ENCODE results near the gene CHMP5. TPM values are rescaled to one million over a fixed set of nuclear protein-coding genes. Genes with fewer than 3 reads are reported as not detected.

The CHMP5 gene
- total RNA-seq, 1 donor from 2014 or later: 108 TPM

GRCh38 chr9:33227741-33228140, 37.1 kb upstream of the CHMP5 start:
- Histone ChIP-seq H3K4me2 (ENCODE audit: low read length) (no peak overlapping the region), H3K4me3 (ENCODE audit: insufficient read depth, low read depth, low read length) (no peak overlapping the region), H3K27me3 (ENCODE audit: insufficient read depth, low read length) (peaks cover 4% of the 10 kb centered on the region), H2AFZ (ENCODE audit: low read depth, low read length) (no peak overlapping the region), H3K79me2 (ENCODE audit: insufficient read depth, low read length) (no peaks in the 10 kb centered on the region), H4K20me1 (ENCODE audit: insufficient read depth, low read length) (no peaks in the 10 kb centered on the region), H3K27ac (ENCODE audit: low read depth, low read length) (no peak overlapping the region), H3K9ac (ENCODE audit: low read length) (no peak overlapping the region), H3K4me1 (ENCODE audit: insufficient read depth, low read length) (peaks cover 3% of the 10 kb centered on the region), H3K9me3 (ENCODE audit: insufficient read depth, low read depth, low read length) (no peaks in the 10 kb centered on the region), H3K36me3 (ENCODE audit: insufficient read depth, low read length) (no peaks in the 10 kb centered on the region)
- H3K9me3 Mint-ChIP-seq (ENCODE audit: unreplicated experiment): peaks cover 6% of the 10 kb centered on the region
- FAIRE-seq: no peak
- H3K36me3 Mint-ChIP-seq (ENCODE audit: low read depth, unreplicated experiment): no peaks in the 10 kb centered on the region
- peaks cover 26% of the 10 kb centered on the region for H3K27me3 Mint-ChIP-seq (ENCODE audit: low read depth, unreplicated experiment)
- TF ChIP-seq CTCF (IDR thresholded peaks at IDR 0.05; ENCODE audit: insufficient read depth, low read depth, low read length) (no peak), EZH2 (IDR thresholded peaks at IDR 0.05; ENCODE audit: insufficient read depth, low read length) (no peak)
- no peak overlapping the region for H3K4me3 Mint-ChIP-seq (ENCODE audit: unreplicated experiment)
- peak overlapping the region; percentile 6 for H3K27ac Mint-ChIP-seq (ENCODE audit: unreplicated experiment)
- H3K4me1 Mint-ChIP-seq (ENCODE audit: low read depth, unreplicated experiment): peaks cover 1% of the 10 kb centered on the region
- no peak for DNase-seq (ENCODE audit: low read depth)

GRCh38 chr9:33228606-33229005, 36.2 kb upstream of the CHMP5 start:
- H3K27ac Mint-ChIP-seq (ENCODE audit: unreplicated experiment): no peak overlapping the region
- peaks cover 6% of the 10 kb centered on the region for H3K9me3 Mint-ChIP-seq (ENCODE audit: unreplicated experiment)
- Histone ChIP-seq H3K36me3 (ENCODE audit: insufficient read depth, low read length) (no peaks in the 10 kb centered on the region), H3K79me2 (ENCODE audit: insufficient read depth, low read length) (no peaks in the 10 kb centered on the region), H4K20me1 (ENCODE audit: insufficient read depth, low read length) (no peaks in the 10 kb centered on the region), H3K9ac (ENCODE audit: low read length) (no peak overlapping the region), H3K4me1 (ENCODE audit: insufficient read depth, low read length) (peaks cover 6% of the 10 kb centered on the region), H3K27ac (ENCODE audit: low read depth, low read length) (no peak overlapping the region), H3K9me3 (ENCODE audit: insufficient read depth, low read depth, low read length) (no peaks in the 10 kb centered on the region), H2AFZ (ENCODE audit: low read depth, low read length) (no peak overlapping the region), H3K4me2 (ENCODE audit: low read length) (no peak overlapping the region), H3K4me3 (ENCODE audit: insufficient read depth, low read depth, low read length) (no peak overlapping the region), H3K27me3 (ENCODE audit: insufficient read depth, low read length) (peaks cover 2% of the 10 kb centered on the region)
- no peak for TF ChIP-seq CTCF (IDR thresholded peaks at IDR 0.05; ENCODE audit: insufficient read depth, low read depth, low read length)
- H3K4me3 Mint-ChIP-seq (ENCODE audit: unreplicated experiment): no peak overlapping the region
- peaks cover 5% of the 10 kb centered on the region for H3K4me1 Mint-ChIP-seq (ENCODE audit: low read depth, unreplicated experiment)
- no peaks in the 10 kb centered on the region for H3K36me3 Mint-ChIP-seq (ENCODE audit: low read depth, unreplicated experiment)
- FAIRE-seq: no peak
- peaks cover 30% of the 10 kb centered on the region for H3K27me3 Mint-ChIP-seq (ENCODE audit: low read depth, unreplicated experiment)
- no peak for DNase-seq (ENCODE audit: low read depth)

GRCh38 chr9:33229359-33230114, 35.3 kb upstream of the CHMP5 start:
- Mint-ChIP-seq H3K4me3 (ENCODE audit: unreplicated experiment) (no peak overlapping the region), H3K9me3 (ENCODE audit: unreplicated experiment) (peaks cover 6% of the 10 kb centered on the region), H3K27ac (ENCODE audit: unreplicated experiment) (no peak overlapping the region), H3K36me3 (ENCODE audit: low read depth, unreplicated experiment) (no peaks in the 10 kb centered on the region), H3K4me1 (ENCODE audit: low read depth, unreplicated experiment) (peaks cover 5% of the 10 kb centered on the region), H3K27me3 (ENCODE audit: low read depth, unreplicated experiment) (peaks cover 33% of the 10 kb centered on the region)
- H3K9ac ChIP-seq (ENCODE audit: low read length): no peak overlapping the region
- no peak for TF ChIP-seq EZH2 (IDR thresholded peaks at IDR 0.05; ENCODE audit: insufficient read depth, low read length)
- H3K4me2 ChIP-seq (ENCODE audit: low read length): no peak overlapping the region
- peaks cover 2% of the 10 kb centered on the region for H3K27me3 ChIP-seq (ENCODE audit: insufficient read depth, low read length)
- H3K27ac ChIP-seq (ENCODE audit: low read depth, low read length): no peak overlapping the region
- DNase-seq (ENCODE audit: low read depth): no peak
- H3K4me1 ChIP-seq (ENCODE audit: insufficient read depth, low read length): peaks cover 15% of the 10 kb centered on the region
- H3K36me3 ChIP-seq (ENCODE audit: insufficient read depth, low read length): no peaks in the 10 kb centered on the region
- H4K20me1 ChIP-seq (ENCODE audit: insufficient read depth, low read length): no peaks in the 10 kb centered on the region
- H2AFZ ChIP-seq (ENCODE audit: low read depth, low read length): no peak overlapping the region
- H3K4me3 ChIP-seq (ENCODE audit: insufficient read depth, low read depth, low read length): no peak overlapping the region
- no peak for FAIRE-seq
- H3K9me3 ChIP-seq (ENCODE audit: insufficient read depth, low read depth, low read length): no peaks in the 10 kb centered on the region
- H3K79me2 ChIP-seq (ENCODE audit: insufficient read depth, low read length): no peaks in the 10 kb centered on the region

Measured in astrocyte (in vitro differentiated cells and primary cell).